Measurements from ENCODE around the gene REPIN1. TPM values are rescaled to one million over a fixed set of nuclear protein-coding genes. Genes with fewer than 3 reads are reported as not detected.

The REPIN1 gene
- total RNA-seq, 1 experiment from 2014 or later = 106 TPM

GRCh38 chr7:150388306-150388705, 19.7 kb downstream of the REPIN1 start:
- Histone ChIP-seq H3T11ph (ENCODE audit: low read length) (no peak overlapping the region), H3K56ac (ENCODE audit: insufficient read length, low read depth, low read length) (no peak overlapping the region), H3K18ac (ENCODE audit: insufficient read length, low read depth, low read length) (no peak overlapping the region), H3K14ac (ENCODE audit: insufficient read depth, low read length) (no peak overlapping the region), H2AK5ac (ENCODE audit: insufficient read length, low read length) (no peak overlapping the region), H4K91ac (ENCODE audit: insufficient read length, low read depth, low read length) (no peak overlapping the region), H3K23ac (ENCODE audit: insufficient read length, low read depth, low read length) (no peak overlapping the region), H3K4me2 (ENCODE audit: insufficient read depth, insufficient read length, low read length) (no peak overlapping the region), H3K79me1 (ENCODE audit: insufficient read depth, low read depth, low read length, poor library complexity, severe bottlenecking) (no peaks in the 10 kb centered on the region), H2BK15ac (ENCODE audit: low read depth, low read length) (no peak overlapping the region), H3K79me2 (ENCODE audit: insufficient read depth, low read length) (no peaks in the 10 kb centered on the region), H2BK20ac (ENCODE audit: low read depth, low read length, poor library complexity, severe bottlenecking) (no peak overlapping the region), H4K20me1 (ENCODE audit: control insufficient read depth, insufficient read depth, insufficient read length) (no peaks in the 10 kb centered on the region), H3K4ac (ENCODE audit: low read depth, low read length) (no peak overlapping the region), H2BK12ac (ENCODE audit: insufficient read length, low read depth, low read length) (no peak overlapping the region), H4K8ac (replicated peaks; ENCODE audit: insufficient read length, low read depth, low read length) (no peak overlapping the region), H3K9ac (ENCODE audit: extremely low read depth, insufficient read length, low read length) (no peak overlapping the region), H3K27me3 (ENCODE audit: insufficient read depth, low read length) (no peaks in the 10 kb centered on the region), H3K27ac (ENCODE audit: insufficient read length, low read depth, low read length) (no peak overlapping the region), H2BK120ac (ENCODE audit: low read depth, low read length, poor library complexity, severe bottlenecking) (no peak overlapping the region), H2BK5ac (ENCODE audit: insufficient read length, low read length) (no peak overlapping the region), H3K23me2 (ENCODE audit: insufficient read length, low read depth, low read length, poor library complexity, severe bottlenecking) (no peaks in the 10 kb centered on the region), H2AFZ (ENCODE audit: low read length) (no peak overlapping the region), H4K5ac (ENCODE audit: insufficient read length, low read depth, low read length) (no peak overlapping the region), H3K9me3 (ENCODE audit: control insufficient read depth, low read depth, low read length) (no peaks in the 10 kb centered on the region), H3K4me1 (ENCODE audit: insufficient read depth, low read length) (peaks cover 4% of the 10 kb centered on the region; the same call in 1 of the 2 replicates)
- DNase-seq = no peak
- WGBS (ENCODE audit: extremely low coverage, insufficient read length, low lambda C conversion rate) = no CpG with 5 or more reads among the region's 7 CpGs
- Mint-ChIP-seq H3K9me3 (no peaks in the 10 kb centered on the region), H3K27ac (peak overlapping the region in 1 of 3 experiments; percentile 66; a peak in 2 of 7 replicates), H3K27me3 (ENCODE audit: low read depth) (no peaks in the 10 kb centered on the region), H3K4me3 (no peak overlapping the region), H3K4me1 (peaks cover 49 to 62% of the 10 kb centered on the region in 2 experiments), H3K36me3 (ENCODE audit: insufficient read depth in 1 of 3, low read depth in 3 of 3) (peaks cover 37 to 60% (median 39%) of the 10 kb centered on the region in 3 experiments)
- TF ChIP-seq CTCF (conservative IDR thresholded peaks at IDR 0.05) = no peak

Data from H9 (cell line).